Midbrain (tissue), 1 donor: ENCODE measurements around the gene UNC13B.

Experiments used
- DNase-seq: peaks from one replicate; lab custom pipeline; 2025; lab: John Stamatoyannopoulos, UW

UNC13B gene

DNA sequence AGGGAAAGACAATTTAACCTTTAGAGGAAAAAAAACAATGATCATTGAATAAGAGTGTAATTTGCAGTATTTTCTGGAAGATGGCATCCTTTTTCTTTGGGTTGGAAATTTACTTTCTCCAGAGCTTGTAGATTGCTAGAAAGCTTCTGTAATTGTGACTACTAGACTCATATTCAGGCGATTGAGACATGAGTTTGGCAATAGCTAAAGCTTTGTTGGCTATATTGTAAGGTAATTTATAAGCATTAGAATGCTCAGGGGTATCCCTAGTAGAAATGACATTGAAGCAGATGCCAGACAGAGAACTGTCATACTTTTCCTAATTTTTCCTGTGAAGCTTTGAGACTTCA is 115.3 kb downstream of the UNC13B start:
- DNase-seq: peak; percentile 36

DNA sequence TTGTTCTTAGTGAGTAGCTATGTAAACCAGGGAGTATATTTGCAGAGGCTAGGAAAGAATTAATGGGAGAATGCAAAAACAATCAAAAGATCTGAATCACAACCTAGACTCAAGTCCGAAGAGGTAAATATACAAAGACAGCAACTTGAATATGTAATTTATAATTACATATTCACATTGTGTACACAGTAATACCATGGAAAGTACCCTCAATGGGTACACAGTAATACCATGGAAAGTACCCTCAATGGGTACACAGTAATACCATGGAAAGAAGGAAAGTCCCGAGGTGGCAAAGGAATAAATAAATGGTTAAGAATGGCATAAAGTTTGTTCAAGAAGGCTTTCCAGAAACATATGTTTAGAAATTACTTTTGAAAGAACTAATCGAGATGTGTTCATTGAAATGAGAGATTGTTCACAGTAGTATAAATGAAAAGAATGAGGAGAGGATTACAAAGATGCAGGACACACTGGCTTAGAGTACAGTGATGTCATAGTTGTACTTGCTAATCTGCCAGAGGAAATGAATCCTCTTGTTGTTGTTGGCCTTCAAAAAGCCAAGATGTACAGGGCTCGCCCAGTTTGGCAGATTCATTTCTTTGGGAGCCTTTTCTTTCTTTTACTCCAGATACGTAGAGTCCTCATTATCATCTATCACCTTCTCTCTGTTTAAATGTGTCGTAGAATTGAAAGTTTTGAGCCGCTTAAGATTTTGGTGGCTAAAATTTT is 116.0 kb downstream of the UNC13B start:
- DNase-seq: no peak

DNA sequence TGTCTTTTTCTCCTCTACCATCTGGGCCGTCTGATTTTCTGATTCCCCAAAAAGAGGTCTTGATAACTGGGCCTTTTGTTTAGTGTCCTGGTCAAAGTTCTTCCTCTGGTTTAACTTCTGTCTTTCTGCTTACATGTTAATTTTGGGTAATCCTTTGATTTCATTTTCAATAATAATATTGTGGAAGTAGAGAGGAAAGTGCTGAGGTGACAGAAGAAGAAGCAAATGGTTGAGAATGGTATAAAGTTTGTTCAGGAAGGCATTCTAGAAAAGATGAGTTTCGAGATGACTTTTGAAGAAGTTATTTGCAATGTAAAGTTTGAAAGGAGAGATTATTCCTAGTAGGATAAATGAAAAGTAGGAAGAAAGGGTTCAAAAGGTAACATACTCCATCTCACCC is 118.1 kb downstream of the UNC13B start:
- no peak for DNase-seq

DNA sequence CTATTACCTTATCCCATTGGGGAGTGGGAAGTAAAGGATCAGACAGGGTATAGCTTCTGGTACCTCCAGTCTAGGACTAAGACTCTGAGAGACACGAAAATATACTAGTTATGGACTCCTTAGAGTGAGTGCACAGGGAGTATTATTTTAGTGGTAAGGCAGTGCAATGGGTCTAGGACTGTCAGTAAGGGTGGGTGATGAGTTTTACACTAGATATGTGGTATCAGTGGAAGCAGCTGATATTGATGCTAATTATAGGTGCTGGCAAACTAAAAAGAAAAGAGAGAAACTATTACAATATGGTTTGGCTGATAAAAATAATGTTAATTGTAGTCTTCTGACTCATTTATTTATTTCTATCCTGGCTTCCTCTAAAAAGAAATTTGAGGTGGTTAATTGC is 118.6 kb downstream of the UNC13B start:
- no peak for DNase-seq

DNA sequence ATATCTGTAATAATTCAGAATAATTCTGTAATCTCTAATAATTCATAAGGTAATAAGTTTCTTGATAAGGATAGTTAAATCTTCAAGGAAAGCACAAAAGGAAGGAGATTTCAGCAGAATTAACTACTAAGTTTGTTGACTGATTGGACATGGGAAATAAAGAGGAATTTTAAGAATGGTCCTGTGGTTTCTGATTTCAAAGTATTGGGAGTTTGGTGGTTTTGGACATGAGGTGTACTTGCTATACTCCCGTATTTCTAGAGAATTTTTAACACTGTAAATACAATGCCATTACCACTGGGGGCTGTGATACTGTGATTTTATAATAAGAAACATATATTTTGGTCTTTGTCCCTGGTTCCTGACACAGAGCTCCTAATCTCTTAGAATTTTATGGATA is 123.9 kb downstream of the UNC13B start:
- DNase-seq: no peak

DNA sequence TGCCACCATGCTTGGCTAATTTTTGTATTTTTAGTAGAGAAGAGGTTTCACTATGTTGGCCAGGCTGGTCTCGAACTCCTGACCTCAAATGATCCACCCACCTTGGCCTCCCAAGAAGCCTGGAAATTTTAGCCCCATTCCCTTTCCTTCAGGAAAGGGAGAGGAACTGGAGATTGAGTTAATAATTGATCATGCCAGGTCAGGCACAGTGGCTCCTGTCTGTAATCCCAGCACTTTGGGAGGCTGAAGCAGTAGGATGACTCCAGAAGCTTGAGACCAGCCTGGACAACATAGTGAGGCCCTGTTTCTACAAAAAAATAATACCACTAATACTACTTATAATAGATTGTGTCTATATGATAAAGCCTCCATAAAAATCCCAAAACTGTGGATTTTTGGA is 124.6 kb downstream of the UNC13B start:
- no peak for DNase-seq

DNA sequence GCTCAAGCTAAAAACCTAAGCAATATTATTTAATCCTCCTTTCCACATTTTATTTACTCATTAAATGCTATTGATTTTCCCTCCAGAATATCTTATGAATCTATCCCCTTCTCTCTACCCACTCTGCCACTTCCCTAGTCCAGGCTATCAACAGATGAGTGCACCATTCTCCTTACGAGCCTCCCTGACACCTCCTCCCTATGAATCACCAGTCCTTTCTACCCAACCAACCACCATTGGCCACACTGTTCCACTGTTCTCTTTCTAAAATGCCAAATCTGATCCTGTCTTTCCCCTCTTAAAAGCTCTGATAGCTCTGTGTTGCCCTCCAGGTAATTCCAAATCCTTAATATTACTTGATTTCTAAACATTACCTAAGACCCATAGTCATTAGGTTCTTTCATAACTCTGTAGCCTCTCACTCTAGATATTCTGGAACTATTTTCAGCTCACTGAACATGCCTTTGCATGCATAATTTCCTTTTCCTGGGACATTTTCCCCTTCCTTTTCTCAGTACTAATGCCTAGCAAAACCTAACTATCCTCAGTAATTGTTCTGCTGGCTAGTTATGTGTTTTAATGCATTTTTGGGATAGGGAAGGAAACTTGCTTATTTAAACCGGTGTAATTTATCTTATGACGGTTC is 126.3 kb downstream of the UNC13B start:
- no peak for DNase-seq

DNA sequence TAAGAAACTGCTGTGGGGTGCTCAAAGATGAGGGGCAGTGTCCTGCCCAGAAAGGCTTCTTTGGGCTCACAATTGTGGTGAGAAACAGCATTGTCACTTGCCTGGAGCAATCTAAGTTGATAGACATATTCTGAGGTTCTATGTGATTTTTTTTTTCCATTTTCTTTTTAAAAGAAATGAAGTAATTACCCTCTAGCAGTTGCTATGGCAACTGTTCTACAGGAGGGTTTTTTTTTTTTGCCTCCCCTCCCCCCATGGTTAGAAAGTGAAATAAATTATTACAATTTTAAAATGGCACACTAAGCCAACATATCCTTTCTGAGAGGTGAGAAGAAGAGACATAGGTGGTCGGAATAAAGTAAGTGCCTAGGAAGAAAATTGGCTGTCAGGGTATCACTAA is 127.0 kb downstream of the UNC13B start:
- no peak for DNase-seq

DNA sequence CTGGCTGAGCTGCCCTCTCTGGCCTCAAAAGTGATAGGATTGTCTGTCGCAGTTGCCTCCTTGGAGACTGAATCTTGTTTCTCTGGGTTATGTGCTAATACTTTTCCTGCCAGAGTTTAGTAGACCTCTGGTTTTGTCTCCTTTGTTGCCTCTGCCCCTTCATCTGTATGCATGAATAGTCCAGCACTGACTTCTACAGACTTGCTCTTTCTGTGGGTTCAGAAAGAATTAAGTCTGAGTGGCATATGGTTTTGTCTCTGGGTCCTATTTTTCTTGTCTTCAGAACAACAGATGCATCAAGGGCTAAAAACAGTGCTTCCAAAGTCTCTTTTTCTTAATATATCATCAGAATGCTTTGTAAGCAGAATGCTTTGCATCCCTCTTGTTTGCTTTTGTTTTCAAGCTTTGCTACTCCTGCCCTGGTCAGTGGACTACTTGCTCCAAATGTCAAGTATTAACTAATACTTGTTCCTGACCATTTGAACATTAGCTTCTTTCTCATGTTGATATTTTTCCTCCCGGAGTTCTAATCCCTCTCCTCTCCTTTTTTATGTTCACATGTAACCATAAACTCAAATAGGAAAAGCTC is 131.7 kb downstream of the UNC13B start:
- DNase-seq: no peak

DNA sequence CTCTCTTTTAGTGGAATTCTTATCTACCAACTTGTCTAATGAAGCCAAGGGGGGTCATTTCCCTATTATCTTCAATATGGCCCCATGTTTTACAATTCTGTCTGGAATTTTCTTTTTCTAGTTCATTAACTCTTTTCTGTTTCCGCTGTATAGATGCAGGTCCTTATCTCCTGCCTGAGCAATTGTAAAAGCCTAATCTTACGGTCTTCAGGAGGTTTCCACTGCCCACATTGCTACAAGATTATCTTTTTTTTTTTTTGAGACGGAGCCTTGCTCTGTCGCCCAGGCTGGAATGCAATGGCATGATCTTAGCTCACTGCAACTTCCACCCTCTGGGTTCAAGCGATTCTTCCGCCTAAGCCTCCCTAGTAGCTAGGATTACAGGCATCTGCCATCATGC is 132.3 kb downstream of the UNC13B start:
- DNase-seq: no peak

DNA sequence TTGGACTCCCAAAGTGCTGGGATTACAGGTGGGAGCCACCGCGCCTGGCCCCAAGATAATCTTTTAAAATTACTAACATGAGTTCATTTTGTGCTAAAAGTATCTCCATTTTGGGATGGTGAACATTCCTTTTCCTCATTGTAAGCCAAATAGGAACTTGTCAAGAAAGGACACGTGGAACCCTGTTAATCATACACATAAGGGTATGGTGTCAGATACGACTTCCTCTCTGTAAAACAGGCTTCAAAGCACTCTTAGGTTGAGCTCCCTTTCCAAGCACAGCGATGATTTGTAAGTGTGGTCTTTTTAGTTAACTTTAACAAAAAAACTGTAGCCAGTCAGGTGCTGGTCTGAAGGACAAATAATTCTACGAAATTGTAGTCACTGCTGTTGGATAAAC is 132.7 kb downstream of the UNC13B start:
- no peak for DNase-seq

DNA sequence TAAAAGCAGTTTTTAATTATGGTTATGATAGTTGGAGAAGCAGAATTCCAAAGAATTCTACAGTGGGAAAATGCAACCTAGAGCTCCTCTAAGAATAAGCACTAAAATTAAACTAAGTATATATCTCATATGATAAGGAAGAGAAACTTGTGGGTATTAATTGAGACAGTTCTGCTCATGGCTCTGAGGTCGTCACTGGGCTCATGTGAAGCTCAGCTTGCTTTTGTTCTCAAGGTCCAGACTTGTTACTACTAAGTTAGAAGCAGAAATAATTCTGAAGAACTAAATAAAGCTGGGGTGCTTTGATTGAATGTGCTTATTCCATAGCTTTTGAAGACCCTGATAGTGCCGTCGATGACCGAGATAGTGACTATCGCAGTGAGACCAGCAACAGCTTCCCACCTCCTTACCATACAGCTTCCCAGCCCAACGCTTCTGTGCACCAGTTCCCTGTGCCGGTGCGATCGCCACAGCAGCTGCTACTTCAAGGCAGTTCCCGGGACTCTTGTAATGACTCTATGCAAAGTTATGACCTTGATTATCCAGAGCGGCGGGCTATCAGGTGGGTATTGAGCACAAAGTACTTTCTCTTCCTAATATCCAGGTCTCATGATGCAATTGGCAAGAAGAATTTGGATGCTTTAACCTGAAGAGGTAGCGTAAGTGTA is 133.7 kb downstream of the UNC13B start:
- no peak for DNase-seq

DNA sequence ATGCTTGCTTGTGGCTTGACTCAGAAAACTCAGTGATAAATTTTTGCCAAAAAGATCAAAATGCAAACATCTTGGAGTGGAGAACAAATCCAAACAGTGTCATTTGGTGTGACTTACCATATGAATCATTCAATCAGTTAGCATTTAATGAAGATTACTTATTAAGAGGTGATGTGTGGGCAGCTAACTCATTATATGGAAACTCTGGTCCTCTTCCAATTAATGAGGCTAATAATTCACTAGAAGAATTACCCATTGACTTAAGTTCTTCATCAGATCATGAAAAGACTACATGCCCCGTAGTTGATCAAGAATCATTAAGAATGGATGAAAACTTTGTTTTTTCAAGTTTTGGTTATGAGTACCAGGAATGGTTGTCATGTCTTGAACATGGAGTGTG is 141.8 kb downstream of the UNC13B start:
- DNase-seq: no peak

DNA sequence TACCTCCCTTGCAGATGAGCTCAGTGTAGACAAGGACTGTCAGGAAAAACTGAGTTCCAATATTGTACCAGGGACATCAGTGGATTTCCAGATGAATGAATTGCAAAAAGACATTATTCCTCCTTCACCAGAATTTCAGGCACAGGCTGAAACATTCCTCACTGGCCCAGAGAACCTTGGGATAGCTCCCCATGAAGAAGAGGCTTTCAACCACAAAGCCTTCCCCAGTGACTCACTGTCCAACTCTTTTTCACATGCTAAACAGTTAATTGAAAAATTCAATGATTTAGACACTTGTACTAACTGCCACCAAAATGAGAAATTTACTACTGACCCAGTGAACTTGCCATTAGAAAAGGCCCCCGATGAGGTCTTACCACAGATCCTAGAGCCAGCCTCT is 144.5 kb downstream of the UNC13B start:
- no peak for DNase-seq

DNA sequence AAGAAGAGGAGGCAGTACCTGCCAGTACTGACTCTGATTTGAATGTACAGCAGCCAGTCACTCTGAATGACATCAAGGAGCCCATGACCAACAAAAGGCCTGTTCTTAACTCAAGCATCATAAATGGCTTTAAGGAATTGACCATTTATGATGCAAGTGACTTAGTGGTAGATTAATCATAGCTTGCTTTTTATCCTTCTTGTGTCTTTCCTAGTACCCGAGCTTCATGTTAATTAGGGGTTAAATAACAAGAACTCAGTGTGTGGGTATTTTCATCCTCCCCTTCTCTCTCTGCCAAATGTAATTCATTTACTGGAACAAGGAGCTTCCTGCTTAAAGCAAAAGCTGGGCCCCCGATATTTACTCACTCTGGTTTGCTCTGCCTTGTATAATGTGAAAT is 146.5 kb downstream of the UNC13B start:
- DNase-seq: no peak

DNA sequence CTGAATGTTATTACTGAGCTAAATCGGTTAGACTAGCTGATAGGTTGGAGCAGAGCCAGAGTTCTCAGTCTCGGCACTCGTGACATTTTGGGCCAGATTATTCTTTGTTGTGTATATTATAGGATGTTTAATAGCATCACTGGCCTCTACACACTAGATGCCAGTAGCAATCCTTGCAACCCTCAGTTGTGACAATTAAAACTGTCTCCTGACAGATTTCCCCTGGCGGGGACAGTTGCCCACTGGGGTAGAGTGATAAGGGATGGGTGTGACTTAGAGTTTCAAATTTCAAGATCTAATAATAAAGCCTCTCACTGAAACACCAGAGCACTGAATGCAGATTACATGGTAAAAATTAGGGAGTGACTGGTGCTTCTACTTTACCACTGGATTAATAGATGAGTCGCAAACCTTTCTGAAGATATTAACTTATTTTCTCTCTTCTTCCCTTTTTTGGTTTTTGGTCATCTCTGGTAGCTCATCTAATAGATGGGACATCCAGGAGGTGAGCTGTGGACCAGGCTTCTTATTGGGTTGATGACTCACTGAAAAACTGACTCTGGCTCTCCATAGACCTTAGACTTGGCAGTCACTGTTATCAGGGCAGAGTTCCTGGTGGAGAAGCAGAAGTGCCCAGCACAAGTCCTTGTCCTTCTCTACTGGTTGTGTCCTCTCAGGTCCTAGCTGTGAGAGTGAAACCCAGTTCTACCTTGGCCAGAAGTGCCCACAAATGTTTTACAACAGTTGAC is 150.3 kb downstream of the UNC13B start:
- no peak for DNase-seq

DNA sequence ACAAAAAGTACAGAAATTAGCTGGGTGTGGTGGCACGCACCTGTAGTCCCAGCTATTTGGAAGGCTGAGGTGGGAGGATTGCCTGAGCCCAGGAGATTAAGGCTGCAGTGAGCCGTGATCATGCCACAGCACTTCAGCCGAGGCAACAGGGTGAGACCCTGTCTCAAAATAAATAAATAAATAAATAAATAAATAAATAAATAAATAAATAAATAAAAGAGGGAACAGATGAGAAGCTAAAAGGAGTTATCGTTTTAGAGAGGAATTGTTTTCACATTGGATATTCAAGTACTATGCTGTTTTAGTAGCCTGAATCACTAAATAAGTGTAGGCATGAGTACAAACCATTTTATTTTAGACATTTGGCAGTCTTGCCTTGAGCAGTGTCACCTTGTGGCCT is 151.7 kb downstream of the UNC13B start:
- no peak for DNase-seq

DNA sequence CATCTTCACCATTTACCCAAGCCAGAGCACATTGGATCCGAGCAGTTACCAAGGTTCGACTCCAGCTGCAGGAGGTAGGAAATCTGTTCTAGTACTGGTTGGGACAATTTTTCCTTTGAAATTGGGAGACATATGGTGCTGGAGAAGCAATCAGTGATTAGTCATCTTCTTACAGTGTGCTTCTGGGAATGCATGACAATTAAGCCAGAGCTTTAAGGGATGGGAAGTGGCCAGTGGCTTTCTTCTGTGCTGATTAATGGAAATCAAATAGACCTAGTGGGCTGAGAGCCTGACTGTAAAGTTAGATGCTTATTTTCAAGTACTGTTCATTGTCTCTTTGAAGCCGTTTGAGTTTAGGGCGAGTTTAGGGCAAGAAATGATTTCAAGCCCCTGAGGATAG is 152.1 kb downstream of the UNC13B start:
- DNase-seq: no peak

DNA sequence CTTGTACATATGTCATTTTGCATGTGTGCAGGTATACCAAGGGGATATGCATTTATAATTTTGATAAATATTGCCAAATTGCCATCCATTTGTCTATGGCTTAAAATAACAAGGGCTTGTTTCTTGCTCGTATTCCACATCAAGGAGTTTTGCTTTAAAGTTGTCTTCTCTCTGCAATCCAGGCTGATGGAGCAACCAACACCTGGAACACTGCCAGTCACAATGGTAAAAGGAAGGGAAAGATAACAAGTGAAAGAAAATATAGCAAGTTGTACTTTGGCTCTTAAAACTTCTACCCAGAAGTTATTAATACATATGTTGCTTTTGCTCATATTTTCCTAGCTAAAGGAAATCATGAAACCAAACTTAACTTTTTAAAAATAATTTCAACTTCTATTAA is 156.9 kb downstream of the UNC13B start:
- no peak for DNase-seq

DNA sequence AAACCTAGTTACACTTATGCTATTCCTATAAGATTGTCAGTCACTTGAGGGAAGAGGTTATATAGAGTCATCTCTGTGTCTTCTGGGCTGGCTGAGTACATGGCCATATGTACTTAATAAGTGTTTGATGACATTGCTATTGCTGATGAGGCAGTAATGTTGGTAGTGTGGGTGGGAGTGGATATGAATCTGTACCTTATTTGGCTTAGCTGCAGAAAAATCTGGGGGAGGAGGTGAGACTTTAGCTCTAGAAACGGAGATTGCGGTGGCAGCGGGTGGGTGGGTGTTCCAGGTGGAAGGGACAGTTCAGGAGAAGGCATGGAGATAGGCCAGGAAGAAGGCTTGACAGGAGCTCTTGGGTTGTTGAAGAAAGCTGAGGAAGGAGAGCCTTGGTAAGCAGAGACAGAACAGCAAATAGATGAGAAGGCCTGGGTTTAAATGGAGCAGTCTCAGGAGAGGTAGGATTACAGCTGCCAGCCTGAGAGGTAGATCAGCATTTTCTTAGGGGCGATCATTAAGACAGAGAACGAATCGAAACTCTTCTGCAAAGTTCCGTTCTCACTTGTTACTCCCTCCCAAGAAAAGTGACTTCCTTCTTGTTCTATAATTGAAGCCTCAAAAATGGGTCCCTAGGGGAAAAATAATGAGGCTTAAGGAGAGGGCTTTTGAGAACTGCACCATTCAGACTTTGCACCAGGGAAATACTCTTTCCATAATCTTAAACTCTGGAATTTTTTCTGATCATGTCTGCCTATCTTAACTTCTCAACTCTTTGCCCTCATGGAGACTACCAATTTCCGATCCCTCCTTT is 160.5 kb downstream of the UNC13B start:
- DNase-seq: no peak

DNA sequence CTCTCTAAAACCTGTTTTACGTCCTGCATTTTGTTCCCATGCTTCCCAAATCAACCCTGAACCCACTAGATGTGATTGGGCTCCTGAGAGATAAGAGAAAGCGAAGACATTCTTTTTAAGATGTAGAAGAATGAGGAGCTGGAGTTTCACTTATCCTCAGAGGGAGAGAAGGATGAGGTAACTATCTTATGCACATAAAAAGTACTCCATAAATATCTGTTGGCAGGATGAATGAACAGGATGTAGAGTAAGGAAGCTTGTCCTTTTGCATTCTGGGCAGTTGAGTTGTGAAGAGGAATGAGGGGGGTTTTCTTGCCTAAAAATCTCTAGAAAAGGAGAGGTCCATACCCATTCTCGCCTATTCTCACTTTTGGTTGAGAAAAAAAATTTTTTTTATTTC is 163.2 kb downstream of the UNC13B start:
- no peak for DNase-seq

DNA sequence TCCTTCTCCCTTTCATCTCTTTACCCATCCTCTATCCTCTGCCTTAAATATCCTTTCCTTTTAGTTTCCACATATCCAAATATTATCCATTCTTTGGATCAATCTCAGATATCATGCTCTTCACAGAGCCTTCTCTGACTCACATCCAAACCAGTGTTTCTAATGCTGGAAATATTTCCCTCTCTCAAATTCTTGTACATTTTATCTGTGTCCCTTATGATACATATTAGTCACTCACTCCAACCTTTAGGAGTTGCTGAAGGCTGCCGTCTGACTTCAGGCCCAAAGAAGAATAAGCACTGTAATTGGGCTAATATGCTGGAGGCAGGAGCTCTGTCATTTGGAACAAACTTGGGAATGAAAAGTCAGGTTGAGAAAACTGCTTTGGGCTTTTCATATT is 171.7 kb downstream of the UNC13B start:
- no peak for DNase-seq
